HG03066 (cell line): ENCODE measurements around the gene SYF2.

Experiments used
- ATAC-seq: cut with Tn5 transposase; IDR thresholded peaks from one replicate; pipeline ENCODE4 v1.9.1; 2021; ENCODE audit warnings: low read depth; ENCODE audit not compliant: unreplicated experiment

Gene SYF2

GRCh38 chr1:25186161-25187007 lies 45.9 kb downstream of the SYF2 start:
- no peak for ATAC-seq

GRCh38 chr1:25185409-25186160 lies 46.7 kb downstream of the SYF2 start:
- no peak for ATAC-seq

GRCh38 chr1:25184001-25184762 lies 48.1 kb downstream of the SYF2 start:
- ATAC-seq, result no peak

GRCh38 chr1:25183126-25183980 lies 48.9 kb downstream of the SYF2 start:
- ATAC-seq, result no peak

- ATAC-seq, result no peak
These were observed 49.7 kb downstream of the SYF2 start for GRCh38 chr1:25182629-25183028.

- no peak for ATAC-seq
These were observed 51.3 kb downstream of the SYF2 start for GRCh38 chr1:25180996-25181395.

- ATAC-seq, result no peak
These were observed 53.3 kb downstream of the SYF2 start for GRCh38 chr1:25178917-25179561.

- no peak for ATAC-seq
These were observed 57.3 kb downstream of the SYF2 start for GRCh38 chr1:25174730-25175612.

GRCh38 chr1:25174363-25174729 lies 58.0 kb downstream of the SYF2 start:
- ATAC-seq, result no peak

- ATAC-seq, result no peak
These were observed 58.4 kb downstream of the SYF2 start for GRCh38 chr1:25173809-25174340.
